ENCODE data around the gene SAYSD1. TPM values are rescaled to one million over a fixed set of nuclear protein-coding genes. Genes with fewer than 3 reads are reported as not detected.
"Not testable (repeated sequence)": the region's sequence is repeated elsewhere in the genome, so short reads cannot be mapped to it uniquely, and the experiment has no call there.

SAYSD1 gene, protein sequence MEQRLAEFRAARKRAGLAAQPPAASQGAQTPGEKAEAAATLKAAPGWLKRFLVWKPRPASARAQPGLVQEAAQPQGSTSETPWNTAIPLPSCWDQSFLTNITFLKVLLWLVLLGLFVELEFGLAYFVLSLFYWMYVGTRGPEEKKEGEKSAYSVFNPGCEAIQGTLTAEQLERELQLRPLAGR
- total RNA-seq: 15.2 and 16.1 TPM in 2 replicates
- polyA plus RNA-seq (2012): 10.8 TPM

DNA sequence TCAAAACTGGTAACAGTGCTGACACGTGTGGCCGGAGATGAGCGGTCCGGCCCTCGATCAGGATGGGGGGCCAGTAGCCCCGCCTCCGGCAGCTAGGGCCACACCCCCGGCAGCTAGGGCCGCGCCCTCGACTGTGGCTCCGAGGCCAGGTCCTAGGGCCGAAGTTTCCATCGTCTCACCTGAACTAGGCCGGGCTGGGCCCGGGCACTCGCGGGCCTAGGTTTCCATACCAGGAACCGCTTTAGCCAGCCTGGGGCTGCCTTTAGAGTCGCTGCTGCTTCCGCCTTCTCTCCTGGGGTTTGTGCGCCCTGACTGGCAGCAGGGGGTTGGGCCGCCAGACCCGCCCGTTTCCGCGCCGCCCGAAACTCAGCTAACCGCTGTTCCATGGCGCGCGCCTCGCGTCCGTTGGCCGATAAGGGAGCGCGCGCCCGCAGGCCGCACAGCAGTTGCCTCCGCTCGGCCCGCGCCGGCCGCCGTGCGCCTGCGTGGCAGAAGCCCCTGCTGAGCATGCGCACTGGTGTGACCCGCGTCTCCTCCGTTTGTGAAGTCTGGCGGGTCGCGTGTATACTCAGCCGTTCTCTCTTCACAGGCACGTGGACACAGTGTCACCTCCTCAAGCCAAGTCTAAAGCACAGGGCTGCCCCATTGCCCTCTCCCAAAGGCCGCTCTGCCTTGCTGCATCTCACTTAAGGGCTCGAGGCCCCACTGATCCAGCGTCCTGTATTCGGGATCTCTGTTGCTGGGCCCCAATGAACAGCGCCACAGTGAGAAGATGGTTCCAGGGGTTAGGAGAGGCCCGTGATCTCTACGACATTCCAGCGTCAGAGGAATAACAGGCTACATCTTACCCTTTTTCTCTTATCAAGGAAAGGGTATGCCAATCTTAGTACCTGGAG is at the start of gene SAYSD1:
Gene SAYSD1, minus strand, starts transcription at position 483 of the 896 bp plus-strand sequence. Its CDS starts 97 bp downstream, at position 386.
- DNase-seq (ENCODE audit: low read depth): peak; percentile 94

DNA sequence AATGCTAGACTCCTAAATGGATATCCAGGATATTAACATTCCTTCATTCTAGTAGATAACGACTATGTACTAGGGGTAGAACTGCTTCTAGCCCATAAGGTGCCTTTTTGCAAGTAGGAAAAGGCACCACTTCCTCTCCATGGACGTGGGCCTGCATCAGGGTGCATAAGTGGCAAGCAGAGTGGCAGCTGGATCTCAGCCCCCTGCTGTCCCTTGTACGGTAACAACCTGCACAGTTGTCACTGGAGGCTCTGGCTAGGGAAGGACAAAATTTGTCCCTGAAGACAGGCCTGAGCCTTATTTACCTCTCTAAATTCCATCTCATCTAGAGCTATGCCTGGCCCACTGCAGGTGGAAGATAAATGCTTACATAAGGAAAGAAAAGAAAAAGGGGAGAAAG is 42.5 kb upstream of the SAYSD1 start:
- no peak for DNase-seq (ENCODE audit: low read depth)

DNA sequence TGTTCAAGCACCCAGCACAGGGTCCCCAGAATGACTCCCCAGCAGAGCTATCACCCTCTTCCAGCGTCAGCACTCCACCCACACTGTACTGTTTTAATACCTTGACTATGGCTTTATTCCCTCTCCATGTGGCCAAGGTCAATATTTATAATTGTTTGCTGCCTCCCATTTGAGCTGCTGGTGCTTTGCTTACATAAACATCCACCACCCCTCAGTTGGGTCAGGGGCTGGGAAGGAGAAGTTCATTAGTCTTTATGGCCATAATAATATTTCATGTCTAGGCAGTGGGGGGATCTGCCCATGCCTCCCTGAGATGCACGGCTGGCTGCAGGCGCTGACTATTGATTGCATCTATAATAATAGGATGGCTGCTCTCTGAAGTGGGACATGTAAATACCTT is 41.8 kb upstream of the SAYSD1 start:
- DNase-seq (ENCODE audit: low read depth): no peak

DNA sequence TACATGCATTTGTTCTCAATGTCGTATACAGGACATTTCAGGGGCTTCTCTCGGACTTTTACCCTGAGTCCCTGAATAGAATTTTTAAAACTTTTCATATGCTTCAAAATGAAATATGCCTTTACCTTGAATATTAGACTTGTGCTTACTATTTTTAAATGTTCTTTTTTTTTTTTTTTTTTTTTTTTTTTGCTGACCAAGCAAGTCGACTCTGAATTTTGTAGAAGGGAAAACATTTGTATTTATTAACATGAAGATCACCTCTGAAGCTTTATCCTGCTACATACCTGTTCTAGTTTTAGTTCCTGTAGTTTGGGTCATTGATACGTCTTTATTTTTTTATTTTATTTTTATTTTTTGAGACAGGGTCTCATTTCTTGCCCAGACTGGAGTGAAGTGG is 39.7 kb upstream of the SAYSD1 start:
- no peak for DNase-seq (ENCODE audit: low read depth)

DNA sequence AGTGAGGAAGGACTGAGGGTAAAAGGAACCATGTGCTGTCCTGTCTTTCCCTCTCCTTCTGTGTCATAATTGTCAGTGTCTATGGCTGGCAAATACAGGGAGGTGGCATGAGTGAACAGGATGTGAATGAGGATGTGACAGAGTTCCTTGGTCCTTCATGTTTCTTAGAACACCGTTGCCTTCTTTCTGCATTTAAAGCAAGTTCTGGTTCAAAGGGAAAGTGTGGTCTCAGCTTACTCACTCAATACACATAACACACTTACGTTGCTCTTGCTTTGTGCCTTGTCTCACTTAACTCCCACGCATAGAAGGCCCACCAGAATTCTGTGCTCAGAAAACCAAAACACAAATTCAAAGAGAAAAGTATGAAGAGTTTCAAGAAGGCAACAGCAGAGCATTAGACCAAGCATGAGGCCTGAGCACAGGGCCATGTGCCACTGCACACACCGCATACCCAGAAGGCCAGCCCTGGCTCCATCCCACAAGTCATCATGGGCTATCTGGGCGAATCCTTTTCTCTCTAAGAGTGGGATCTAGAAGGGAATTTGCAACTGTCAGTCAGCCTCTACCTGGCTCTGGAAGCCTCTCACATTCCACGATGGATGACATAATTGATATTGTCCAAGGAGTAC is 38.9 kb upstream of the SAYSD1 start:
- DNase-seq (ENCODE audit: low read depth): no peak

DNA sequence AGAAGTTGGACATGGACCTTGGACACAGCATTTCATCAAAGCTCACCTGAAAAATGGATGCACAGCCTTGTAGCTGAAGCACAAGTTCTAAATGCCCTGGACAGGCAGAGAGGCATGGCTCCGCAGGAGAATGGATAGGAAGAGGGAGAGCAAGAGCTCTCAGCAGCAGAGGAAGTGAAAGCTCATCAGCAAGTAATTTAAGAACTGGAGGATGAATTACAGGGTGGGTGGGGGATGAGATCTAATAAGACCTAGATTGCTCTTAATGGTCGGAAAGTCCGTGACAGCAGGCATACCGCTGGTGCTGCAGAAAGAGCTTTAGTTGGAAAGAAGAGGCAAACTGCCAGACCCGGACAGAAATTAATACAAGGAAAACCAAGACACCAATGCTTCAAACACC is 37.3 kb upstream of the SAYSD1 start:
- no peak for DNase-seq (ENCODE audit: low read depth)

DNA sequence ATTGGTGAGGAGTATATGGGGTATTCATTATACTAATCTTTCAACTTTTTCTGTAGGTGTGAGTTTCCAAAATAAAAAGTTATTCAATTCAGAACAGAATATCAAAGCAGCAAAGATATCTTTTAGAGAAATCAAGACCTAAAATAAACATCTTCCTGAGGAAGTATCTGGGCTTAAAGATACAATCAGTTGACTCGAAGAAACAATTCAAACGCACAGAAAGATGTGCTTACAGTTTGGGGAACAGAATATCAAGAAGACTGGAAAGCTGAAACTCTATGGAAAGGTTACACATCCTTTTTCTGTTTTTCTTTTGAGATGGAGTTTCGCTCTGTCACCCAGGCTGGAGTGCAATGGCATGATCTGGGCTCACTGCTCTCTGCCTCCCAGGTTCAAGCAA is 36.2 kb upstream of the SAYSD1 start:
- DNase-seq (ENCODE audit: low read depth): no peak

DNA sequence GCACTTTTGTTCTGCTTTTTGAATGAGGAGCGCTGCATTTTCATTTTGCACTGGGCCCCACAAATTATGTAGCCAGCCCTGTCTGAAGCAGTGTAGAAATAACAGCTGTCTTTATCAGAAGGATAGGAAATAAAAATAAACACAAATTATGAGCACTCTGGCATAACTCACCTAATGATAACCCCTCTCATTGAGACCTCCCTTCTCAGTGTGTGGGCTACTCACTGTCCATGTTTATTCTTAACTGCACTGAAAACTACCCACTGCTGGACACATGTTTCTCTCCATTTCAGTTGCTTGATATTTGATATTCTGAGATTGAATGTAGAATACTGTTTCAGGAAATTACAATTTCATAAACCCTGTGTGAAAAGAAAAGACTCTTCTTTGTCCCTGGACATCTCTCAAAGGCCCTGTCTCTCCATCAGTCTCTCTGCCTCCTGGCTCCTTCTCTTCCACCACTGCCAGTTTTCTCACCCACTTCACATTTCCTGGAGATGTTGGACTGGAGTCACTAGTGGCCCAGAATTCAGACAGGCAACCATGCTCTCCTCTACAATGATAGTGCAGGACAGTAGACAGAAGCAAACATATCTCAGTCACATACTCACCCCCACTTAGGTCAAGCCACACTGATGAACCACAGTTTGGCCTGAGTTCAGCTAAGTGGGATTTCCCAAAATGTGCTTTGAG is 29.6 kb upstream of the SAYSD1 start:
- DNase-seq (ENCODE audit: low read depth): no peak

DNA sequence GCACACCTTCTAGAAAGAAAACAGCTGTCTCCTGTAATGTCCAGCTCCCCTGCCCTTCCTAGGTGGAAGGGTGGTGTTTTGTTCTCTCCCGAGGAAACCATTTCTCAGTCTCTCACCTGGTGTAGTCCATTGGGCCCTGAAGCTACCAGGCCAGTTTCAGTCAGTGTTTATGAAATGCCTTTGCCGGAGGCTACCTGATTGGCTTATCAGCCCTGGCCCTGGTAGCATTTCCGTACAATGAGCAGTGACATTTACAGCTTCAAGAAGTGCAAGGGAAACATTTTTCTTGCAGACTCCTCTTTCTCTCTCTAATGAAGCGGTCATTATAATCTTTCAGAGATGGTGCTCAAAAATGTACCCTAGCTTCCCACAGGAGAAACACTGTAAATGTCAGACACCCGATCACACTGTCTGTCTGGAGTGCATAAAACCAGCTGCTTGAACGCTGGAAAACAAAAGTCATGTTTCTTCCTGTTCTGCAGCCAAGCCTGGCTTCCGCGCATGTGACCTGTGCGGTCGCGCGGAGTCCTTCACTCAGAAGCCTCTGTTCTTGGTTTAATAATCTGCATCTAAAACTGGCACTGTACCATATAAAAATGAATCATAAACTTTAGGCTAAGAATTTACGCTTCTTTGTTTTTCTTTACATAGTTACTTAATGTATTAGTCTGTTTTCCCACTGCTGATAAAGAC is 28.4 kb upstream of the SAYSD1 start:
- no peak for DNase-seq (ENCODE audit: low read depth)

DNA sequence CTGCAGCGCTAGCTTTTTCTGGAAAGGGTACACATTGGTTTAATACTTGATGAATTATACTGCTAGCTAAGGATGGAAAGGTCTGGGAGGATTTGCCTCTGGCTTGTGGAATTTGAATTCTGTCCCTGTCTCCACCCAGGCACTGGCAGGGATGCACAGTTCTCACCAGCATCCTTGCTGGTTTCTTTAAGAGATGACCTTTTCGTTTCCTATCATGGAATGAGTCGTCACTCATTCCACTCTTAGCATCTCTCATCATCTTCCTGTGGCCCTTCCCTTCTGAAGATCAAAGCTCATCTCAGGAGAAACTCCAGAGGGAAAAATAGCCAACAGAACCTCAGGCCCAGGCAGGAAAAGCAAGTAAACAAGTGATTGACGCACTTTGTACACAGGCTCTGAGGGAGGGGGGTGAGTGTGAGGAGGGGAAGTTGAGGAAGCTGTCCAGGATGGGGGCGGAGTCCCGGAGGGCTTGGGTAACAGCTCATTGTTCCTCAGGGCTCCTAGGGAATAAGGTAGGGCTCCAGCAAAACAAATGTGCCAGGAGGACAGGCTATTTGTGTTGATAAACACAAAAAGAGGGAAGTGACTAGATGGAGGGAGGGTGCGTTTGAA is 25.7 kb upstream of the SAYSD1 start:
- no peak for DNase-seq (ENCODE audit: low read depth)

DNA sequence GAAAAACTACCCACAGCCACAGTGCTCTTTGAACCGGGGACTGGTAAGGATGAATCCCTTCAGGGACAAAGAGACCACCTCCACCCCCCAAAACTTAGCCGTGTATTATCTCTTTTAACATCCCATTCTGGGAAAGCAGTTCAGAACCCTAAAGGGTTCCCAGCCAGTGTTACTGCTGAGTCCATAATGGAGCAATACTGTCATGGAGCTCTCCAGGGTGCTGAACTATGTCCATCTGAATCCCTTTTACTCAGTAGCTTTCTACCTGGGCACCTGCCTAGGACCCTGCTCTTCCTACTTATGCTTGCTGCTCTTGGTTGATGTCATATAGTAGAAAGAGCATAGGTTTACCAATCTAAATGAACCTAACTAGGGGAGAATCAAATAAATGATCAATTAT is 22.3 kb upstream of the SAYSD1 start:
- DNase-seq (ENCODE audit: low read depth): peak; percentile 47

DNA sequence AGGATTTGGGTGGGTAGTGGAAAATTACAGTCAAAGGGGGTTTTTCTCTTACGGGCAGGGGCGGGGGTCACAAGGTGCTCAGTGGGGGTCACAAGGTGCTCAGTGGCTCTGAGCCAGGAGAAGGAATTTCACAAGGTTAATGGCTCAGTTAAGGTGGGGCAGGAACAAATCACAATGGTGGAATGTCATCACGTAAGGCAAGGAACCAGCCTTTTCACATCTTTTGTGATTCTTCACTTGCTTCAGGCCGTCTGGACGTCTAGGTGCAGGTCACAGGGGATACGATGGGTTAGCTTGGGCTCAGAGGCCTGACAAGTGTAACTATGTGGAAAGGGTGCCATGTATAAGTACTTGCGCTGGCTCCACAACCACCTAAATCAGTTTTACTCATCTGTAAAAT is 21.2 kb upstream of the SAYSD1 start:
- not testable (repeated sequence) for DNase-seq (ENCODE audit: low read depth)

DNA sequence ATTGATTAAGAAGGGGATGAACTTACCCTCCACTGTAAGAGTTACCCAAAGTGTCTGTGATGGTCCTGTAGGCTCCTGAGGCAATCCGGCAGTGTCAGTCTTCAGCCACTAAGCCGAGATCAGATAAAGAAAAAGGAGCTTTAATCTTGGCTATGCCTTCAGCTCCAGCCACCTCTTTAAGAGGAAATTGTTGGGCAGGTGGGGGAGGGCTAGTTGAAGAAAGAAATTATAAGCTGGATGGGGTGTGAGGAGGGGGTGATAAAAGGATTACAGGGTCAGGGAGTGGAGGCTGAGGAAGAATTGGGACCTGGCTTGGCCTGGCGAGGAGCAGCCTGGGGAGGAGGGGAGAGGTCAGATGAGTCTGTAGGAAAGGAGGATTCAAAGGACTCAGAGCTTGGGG is 19.8 kb upstream of the SAYSD1 start:
- not testable (repeated sequence) for DNase-seq (ENCODE audit: low read depth)

DNA sequence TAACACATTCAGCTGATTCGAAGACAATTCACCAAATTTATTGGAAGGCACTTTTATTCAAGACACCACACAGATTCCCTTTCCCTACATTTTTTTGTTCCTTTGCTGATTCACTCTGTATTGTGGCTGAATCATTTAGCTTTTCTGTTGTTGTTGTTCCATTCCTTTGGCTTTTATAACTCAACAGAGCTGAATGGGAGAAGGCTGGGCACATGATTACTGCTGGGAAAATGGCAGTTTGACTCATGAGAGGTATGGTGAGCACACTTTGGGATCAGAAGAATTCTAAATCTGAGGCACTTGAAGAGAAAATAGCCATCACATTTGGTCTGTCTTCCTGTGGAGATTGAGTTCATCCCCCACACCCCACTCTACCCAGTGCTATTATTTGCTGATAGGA is 15.7 kb upstream of the SAYSD1 start:
- no peak for DNase-seq (ENCODE audit: low read depth)

DNA sequence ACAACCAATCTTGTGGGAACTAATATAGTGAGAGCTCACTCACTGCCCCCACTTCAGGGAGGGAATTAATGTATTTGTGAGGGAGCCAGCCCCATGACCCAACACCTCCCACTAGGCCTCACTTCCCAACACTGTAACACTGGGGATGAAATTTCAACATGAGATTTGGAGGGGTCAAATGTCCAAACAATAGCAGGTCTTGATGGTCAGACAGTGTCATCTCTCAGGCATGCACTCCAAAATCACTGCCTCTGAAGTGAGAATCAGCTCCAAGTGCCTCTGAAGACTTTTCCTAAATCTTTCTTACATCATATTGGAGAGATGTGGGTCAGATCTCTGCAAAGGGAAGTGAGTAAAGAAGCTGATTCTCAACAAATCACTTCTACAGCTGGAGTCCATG is 13.8 kb upstream of the SAYSD1 start:
- DNase-seq (ENCODE audit: low read depth): no peak

DNA sequence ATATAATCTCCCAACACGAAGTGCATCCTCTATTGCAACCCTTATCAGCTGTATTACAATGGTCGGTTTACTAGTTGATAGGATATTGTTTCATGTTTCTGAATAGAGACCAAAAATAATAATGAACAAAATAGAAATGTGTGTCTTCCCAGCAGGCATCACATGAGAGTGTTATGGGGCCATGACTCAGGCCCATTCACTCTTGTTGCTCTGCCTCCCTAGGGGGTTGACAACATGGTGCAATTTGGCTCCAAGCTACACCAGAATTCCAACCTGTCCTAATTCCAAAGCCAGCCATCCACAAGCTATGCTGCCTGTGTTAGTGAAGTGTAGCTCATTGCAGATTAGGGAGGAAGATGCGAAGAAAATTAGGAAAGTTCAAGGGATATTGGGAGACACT is 13.1 kb upstream of the SAYSD1 start:
- DNase-seq (ENCODE audit: low read depth): no peak

DNA sequence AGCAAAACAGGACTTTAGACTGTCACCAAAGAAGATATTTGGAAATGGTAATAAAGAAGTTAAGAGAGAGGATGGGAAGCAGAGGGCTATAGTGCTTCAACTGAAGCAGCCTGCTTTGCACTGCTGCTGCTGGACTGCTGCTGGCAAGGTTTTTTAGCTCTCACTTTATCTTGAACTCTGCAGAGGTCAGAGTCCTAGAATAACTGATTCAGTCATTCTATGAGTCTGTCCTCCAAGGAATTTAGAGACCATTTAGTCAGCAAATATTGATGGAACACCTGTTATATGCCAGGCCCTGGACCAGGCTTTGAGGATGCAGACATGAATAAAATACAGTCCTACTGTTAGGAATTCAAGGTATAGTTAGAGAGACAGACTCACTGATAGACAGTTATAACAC is 9.1 kb upstream of the SAYSD1 start:
- no peak for DNase-seq (ENCODE audit: low read depth)

DNA sequence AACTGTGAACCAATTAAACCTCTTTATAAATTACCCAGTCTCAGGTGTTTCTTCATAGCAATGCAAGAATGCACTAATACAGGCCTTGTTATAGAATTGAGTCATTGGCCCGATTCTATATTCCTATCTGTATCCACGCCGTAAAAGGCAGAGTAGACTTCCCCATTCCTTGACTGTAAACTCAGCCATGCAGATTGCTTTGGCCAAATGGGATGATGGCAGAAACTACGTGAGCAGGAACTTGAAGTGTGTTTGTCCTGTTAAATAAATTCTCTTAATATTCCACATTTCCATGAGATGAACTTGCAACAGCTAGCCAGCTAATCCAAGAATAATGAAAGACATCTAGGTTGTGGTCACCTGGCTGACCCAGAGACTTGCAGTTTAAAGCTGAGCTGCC is 3.9 kb upstream of the SAYSD1 start:
- DNase-seq (ENCODE audit: low read depth): no peak

DNA sequence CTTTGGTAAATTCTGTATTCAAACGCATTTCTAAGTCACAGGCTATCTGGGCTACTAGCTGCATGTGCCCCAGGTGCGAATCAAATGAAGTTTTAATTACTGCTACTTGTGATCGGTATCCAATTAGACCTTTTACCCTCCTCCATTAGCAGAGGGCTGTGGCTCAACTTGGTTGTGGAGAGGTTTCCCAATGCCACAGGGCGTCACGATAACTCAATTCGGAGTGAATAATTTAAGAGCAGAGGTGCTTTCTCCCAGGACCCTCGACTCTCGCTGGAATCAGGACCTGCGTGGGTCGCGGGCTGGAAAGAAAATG is 640 bp downstream of the SAYSD1 start:
- DNase-seq (ENCODE audit: low read depth): no peak

DNA sequence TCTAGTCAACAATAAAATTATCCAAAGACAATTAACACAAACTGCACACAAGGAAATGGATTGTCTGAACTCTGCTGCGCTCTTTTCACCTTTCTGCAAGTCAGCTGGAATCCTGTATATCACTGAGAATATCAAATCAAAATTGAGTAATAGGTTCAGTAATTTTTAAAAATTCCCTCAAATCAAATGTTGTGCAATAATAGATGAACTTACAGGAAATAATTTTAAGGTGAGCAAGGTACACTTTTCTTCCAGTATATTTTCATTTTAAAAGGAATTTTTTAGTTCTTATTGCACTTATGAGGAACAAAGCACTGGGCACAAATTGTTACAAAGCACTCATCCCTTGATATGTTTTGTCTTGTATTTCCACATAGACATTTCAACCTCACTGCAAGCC is 1.2 kb downstream of the SAYSD1 start:
- no peak for DNase-seq (ENCODE audit: low read depth)

DNA sequence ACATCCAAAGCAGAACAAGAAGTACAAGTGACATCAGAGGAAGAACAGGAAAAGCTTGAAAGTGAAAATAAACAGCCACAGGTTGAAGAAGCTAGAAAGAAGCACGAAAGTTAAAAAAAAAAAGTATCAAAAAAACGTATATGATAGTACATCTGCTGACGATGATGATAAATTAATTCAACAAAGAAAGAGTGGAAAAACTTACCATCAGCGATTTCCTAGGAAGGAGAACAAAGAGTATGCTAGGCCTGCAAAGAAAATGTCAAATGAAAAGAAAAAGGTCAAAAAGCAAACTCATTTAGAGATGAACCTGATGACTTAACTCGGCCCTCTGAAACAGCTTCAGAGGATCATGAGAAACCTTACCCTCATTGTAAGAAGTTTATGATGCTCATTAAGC is 3.7 kb downstream of the SAYSD1 start:
- no peak for DNase-seq (ENCODE audit: low read depth)

Measured in myocyte (in vitro differentiated cells).